GM19099 (cell line): Measurements from ENCODE around the gene PTPRE.

ENCODE experiments used
- POLR2A ChIP-seq: IDR thresholded peaks from 3 replicates; pipeline ENCODE4 v1.6.1; 2011; ENCODE audit warnings: low read depth; ENCODE audit not compliant: insufficient read length; ENCODE audit errors: extremely low read depth

Gene PTPRE

GRCh38 chr10:127875916-127876315 is 31.0 kb upstream of the PTPRE start:
- TF ChIP-seq POLR2A: no peak

DNA sequence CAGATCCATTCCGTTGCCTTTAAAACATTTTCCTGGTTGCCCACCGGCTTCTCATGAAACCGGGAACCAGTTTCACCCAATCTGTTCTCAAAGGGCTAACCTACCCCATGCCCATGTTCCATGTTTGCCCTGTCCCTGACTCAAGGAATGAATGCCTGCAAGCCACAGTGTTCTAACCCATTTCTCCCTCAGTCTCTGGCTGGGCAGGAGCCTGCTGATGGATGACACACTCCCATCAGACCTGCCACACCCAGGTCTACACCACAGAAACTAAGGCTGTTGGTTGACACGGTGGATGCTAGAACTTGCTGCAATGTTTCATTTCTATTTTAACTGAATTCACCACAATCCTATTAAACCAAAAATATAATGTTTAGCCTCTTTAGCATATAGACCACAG is 29.8 kb upstream of the PTPRE start:
- no peak for TF ChIP-seq POLR2A

- no peak for TF ChIP-seq POLR2A
Measured at GRCh38 chr10:127877699-127878098, 29.2 kb upstream of the PTPRE start.

- no peak for TF ChIP-seq POLR2A
Measured at GRCh38 chr10:127878475-127879055, 28.3 kb upstream of the PTPRE start.

GRCh38 chr10:127880557-127880956 is 26.3 kb upstream of the PTPRE start:
- TF ChIP-seq POLR2A: no peak

GRCh38 chr10:127881262-127881661 is 25.6 kb upstream of the PTPRE start:
- no peak for TF ChIP-seq POLR2A

DNA sequence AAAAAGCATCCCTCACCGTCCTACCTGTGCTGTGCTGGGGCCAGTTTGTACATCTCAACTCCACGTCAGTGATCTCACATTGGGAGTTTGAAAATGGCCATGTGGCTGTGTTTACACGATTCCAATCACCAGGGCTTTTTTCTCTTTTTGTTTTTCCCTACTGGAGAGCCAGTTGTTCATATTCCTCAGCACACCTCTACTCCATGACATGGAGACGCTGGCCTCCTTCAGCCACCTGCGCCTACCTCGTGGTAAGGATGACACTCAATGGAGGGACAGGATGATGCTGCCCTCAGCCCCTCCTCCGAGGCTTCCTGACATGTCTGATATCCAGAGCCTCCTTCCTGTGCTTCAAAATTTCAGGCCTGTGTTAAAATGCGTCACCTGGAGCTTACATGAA is 24.5 kb upstream of the PTPRE start:
- TF ChIP-seq POLR2A: no peak

- TF ChIP-seq POLR2A: no peak
Measured at GRCh38 chr10:127882801-127883459, 24.0 kb upstream of the PTPRE start.

DNA sequence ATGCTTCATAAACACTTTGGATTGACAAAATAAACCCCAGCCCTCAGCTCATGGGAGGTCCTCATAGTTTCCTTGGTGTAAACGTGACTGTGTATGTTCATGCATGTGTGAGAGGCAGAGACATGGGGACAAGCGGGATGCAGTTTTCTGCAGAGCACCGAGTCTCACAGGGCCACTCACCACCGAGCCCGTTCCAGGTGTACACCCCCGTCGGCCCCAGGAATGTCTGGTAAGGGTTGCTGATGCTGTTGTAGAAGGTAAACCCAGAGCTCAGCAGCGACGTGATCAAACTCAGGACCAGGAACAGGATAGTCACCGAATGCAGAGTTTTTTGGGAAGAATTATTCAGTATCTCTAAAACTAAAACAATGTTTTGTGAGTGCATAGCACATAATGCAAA is 23.4 kb upstream of the PTPRE start:
- TF ChIP-seq POLR2A: no peak

GRCh38 chr10:127884501-127884900 is 22.4 kb upstream of the PTPRE start:
- no peak for TF ChIP-seq POLR2A

- TF ChIP-seq POLR2A: no peak
Measured at GRCh38 chr10:127886371-127887051, 20.4 kb upstream of the PTPRE start.

GRCh38 chr10:127887541-127888415 is 19.1 kb upstream of the PTPRE start:
- no peak for TF ChIP-seq POLR2A

- no peak for TF ChIP-seq POLR2A
Measured at GRCh38 chr10:127888521-127889312, 18.2 kb upstream of the PTPRE start.

DNA sequence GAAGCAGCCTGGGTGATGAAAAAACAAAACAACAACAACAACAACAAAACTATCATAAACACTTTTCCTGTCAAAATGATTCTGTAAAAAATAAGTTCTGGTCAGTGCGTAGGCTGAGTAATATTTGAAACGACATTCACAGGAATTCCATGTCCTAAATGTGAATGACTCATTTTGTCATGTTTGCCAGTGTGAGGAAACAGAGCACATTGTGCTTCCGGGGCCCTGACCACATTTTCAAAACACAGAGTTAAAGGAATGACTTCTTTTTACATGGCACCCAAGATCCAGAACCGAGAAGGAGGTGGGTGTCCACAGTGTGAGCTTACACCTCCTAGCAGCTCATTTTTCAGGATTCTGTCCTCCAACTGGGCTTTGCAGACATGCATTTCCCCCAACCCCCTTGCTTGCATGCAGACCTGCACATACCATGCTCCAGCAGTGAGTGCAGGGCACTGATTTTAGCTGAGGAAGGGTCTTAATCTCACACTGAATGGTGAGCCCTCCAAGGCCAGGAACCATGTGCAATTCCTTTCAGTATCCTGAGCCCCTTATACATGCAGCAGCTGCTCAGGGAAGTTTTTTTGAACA is 17.2 kb upstream of the PTPRE start:
- TF ChIP-seq POLR2A: no peak

- TF ChIP-seq POLR2A: no peak
Measured at GRCh38 chr10:127890216-127890615, 16.7 kb upstream of the PTPRE start.

- TF ChIP-seq POLR2A: no peak
Measured at GRCh38 chr10:127890832-127891334, 16.0 kb upstream of the PTPRE start.
